Body of pancreas (tissue), 4 donors: Measurements from ENCODE around the gene DNM3.

Experiments used
- POLR2A ChIP-seq, 3 donors: fragments of 450-650 bp; IDR thresholded peaks; one replicate each; pipeline ENCODE4 v1.6.1; 2016; ENCODE audit warnings: antibody characterized with exemption in 3 of 3, mild to moderate bottlenecking in 2 of 3
- TF ChIP-seq, protein P1 (sequence below), 7 experiments: fragments of 450-650 bp in 4 of 7; fragments of 200-600 bp in 3 of 7; sonication (generic) in 3 of 7; IDR thresholded peaks; one replicate each; pipeline ENCODE4 v1.5.1; 2016 to 2019; ENCODE audit warnings: antibody characterized with exemption in 7 of 7

DNA sequence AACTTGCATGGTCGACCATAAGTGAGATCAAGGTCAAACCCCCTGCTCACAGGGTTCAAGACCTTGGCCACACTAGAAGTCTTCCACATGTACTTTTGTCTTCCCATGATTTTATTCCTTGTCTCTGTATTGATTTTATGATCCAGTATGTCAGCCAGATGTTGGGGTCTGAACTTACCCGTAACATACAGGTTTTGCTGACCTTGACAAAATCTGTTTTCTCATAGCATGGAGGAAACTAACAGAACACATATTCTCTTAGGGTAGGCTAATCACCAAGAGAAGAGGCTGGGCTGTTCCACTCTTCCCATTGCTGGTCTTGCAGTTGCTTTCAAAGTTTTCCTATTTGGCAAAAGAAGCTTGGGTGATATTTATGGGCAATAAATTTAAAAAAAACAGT lies 284.0 kb downstream of the DNM3 start:
- no peak for TF ChIP-seq POLR2A (IDR thresholded peaks at IDR 0.05)
- TF ChIP-seq, protein P1, sequence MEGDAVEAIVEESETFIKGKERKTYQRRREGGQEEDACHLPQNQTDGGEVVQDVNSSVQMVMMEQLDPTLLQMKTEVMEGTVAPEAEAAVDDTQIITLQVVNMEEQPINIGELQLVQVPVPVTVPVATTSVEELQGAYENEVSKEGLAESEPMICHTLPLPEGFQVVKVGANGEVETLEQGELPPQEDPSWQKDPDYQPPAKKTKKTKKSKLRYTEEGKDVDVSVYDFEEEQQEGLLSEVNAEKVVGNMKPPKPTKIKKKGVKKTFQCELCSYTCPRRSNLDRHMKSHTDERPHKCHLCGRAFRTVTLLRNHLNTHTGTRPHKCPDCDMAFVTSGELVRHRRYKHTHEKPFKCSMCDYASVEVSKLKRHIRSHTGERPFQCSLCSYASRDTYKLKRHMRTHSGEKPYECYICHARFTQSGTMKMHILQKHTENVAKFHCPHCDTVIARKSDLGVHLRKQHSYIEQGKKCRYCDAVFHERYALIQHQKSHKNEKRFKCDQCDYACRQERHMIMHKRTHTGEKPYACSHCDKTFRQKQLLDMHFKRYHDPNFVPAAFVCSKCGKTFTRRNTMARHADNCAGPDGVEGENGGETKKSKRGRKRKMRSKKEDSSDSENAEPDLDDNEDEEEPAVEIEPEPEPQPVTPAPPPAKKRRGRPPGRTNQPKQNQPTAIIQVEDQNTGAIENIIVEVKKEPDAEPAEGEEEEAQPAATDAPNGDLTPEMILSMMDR (IDR thresholded peaks at IDR 0.05) = no peak
